Prostate gland (tissue), 2 donors: ENCODE data around the gene ZNF546.

Experiments
- CTCF ChIP-seq, 4 experiments: fragments of 200-600 bp in 2 of 4; fragments of 450-650 bp in 2 of 4; sonication (generic) in 2 of 4; IDR thresholded peaks; 1 replicate in 3 of 4; 2 replicates in 1 of 4; pipeline ENCODE4 v1.5.1; 2016 to 2019; ENCODE audit warnings: antibody characterized with exemption in 4 of 4, mild to moderate bottlenecking in 2 of 4, moderate library complexity in 2 of 4
- POLR2A ChIP-seq: fragments of 450-650 bp; IDR thresholded peaks from one replicate; pipeline ENCODE4 v1.6.1; 2016; ENCODE audit warnings: antibody characterized with exemption, mild to moderate bottlenecking
- POLR2AphosphoS5 ChIP-seq: sonication (generic); formaldehyde crosslinking; IDR thresholded peaks from one replicate; pipeline ENCODE4 v1.6.1; 2017; ENCODE audit warnings: antibody characterized with exemption

GRCh38 chr19:40005691-40006272 is 8.9 kb downstream of the ZNF546 start:
- TF ChIP-seq CTCF (IDR thresholded peaks at IDR 0.05) (no peak), POLR2A (no peak), POLR2AphosphoS5 (no peak)
